ENCODE results near the gene MPDZ. TPM values are rescaled to one million over a fixed set of nuclear protein-coding genes. Genes with fewer than 3 reads are reported as not detected.

The MPDZ gene
- total and polyA plus RNA-seq, 4 donors = 19.3 to 113 (median 62.8) TPM

DNA sequence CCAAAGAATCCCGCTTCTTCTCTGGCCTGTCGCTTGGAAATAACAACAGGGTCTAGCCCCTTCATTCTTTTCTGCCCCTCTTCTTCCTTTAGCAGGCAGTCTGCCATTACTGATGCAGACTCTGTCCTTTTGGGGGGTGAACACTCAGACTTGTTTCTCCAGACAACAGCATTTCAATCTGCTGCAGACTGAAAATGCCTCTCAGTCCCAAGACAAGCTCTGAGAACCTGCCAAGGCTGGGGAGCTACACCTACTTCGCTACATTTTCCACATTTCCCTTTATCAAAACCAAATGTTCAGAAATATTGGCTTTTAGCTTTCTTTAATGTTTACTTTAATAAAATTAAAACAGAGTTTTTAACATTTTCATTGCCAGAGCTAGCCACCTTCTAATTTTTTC is 152.4 kb downstream of the MPDZ start:
- no peaks in the 10 kb centered on the region for H3K27me3 ChIP-seq (ENCODE audit: control insufficient read depth in 1 of 2, insufficient read depth in 2 of 2, low read length in 1 of 2)
- no peaks in the 10 kb centered on the region for H3K9me3 ChIP-seq (ENCODE audit: control insufficient read depth, low read length)
- WGBS, 2 donors = 50 to 58% methylated on average over 3 of the region's 3 CpGs
- no peak overlapping the region for H3K4me3 ChIP-seq (ENCODE audit: low read length in 2 of 2)
- no peak for ATAC-seq (ENCODE audit: low FRiP score)
- H3K4me1 ChIP-seq (ENCODE audit: control insufficient read depth in 1 of 2, insufficient read depth in 2 of 2, low read length in 2 of 2) = peaks cover 0 to 1% of the 10 kb centered on the region in 2 donors
- H3K36me3 ChIP-seq (ENCODE audit: control insufficient read depth in 1 of 2, insufficient read depth in 2 of 2, low read length in 1 of 2) = peaks cover 0 to 12% of the 10 kb centered on the region in 2 donors
- no peak for DNase-seq
- intact Hi-C loops (cut with DNase I) = no loop called here
- H3K27ac ChIP-seq (ENCODE audit: low read depth in 1 of 2, low read length in 2 of 2) = no peak overlapping the region

DNA sequence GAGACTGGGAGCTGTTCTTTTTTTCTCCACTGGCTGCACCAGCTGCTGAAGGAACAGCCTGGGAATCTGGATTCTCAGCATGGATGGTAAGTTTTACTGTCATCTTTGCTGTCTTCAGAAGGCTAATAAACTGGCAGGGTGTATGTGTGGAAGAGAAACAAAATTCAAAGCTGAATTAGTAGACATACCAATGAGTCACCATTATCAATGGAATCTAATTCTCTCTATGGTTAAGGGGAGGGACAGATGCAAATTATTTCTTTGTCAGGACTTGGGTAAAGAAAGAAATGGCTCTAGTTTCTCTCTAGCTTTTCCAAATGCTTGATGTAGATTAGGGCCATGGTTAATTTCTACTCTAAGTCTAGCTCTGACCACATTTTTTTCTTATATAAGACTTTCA is 154.2 kb downstream of the MPDZ start:
- DNase-seq (no peak), ATAC-seq (ENCODE audit: low FRiP score) (no peak)
- Histone ChIP-seq H3K27me3 (ENCODE audit: control insufficient read depth in 1 of 2, insufficient read depth in 2 of 2, low read length in 1 of 2) (peaks cover 0 to 1% of the 10 kb centered on the region in 2 donors), H3K4me3 (ENCODE audit: low read length in 2 of 2) (no peak overlapping the region), H3K36me3 (ENCODE audit: control insufficient read depth in 1 of 2, insufficient read depth in 2 of 2, low read length in 1 of 2) (peaks cover 2 to 15% of the 10 kb centered on the region in 2 donors), H3K9me3 (ENCODE audit: control insufficient read depth, low read length) (no peaks in the 10 kb centered on the region), H3K27ac (ENCODE audit: low read depth in 1 of 2, low read length in 2 of 2) (no peak overlapping the region), H3K4me1 (ENCODE audit: control insufficient read depth in 1 of 2, insufficient read depth in 2 of 2, low read length in 2 of 2) (peaks cover 0 to 1% of the 10 kb centered on the region in 2 donors)
- intact Hi-C loops (cut with DNase I) = no loop called here

GRCh38 chr9:13122756-13123369 is 156.6 kb downstream of the MPDZ start:
- ATAC-seq (ENCODE audit: low FRiP score) = no peak
- intact Hi-C loops (cut with DNase I) = no loop called here

GRCh38 chr9:13118313-13118712 is 161.2 kb downstream of the MPDZ start:
- intact Hi-C loops (cut with DNase I) = no loop called here
- no peaks in the 10 kb centered on the region for H3K9me3 ChIP-seq (ENCODE audit: control insufficient read depth, low read length)
- no peaks in the 10 kb centered on the region for H3K4me1 ChIP-seq (ENCODE audit: control insufficient read depth in 1 of 2, insufficient read depth in 2 of 2, low read length in 2 of 2)
- H3K27ac ChIP-seq (ENCODE audit: low read depth in 1 of 2, low read length in 2 of 2) = no peak overlapping the region
- 91 to 93% methylated on average over 2 of the region's 2 CpGs for WGBS, 2 donors
- DNase-seq (no peak), ATAC-seq (ENCODE audit: low FRiP score) (no peak)
- peaks cover 0 to 1% of the 10 kb centered on the region in 2 donors for H3K27me3 ChIP-seq (ENCODE audit: control insufficient read depth in 1 of 2, insufficient read depth in 2 of 2, low read length in 1 of 2)
- H3K4me3 ChIP-seq (ENCODE audit: low read length in 2 of 2) = no peak overlapping the region
- H3K36me3 ChIP-seq (ENCODE audit: control insufficient read depth in 1 of 2, insufficient read depth in 2 of 2, low read length in 1 of 2) = peaks cover 2 to 7% of the 10 kb centered on the region in 2 donors

More at GRCh38 chr9:13122756-13123369, 156.6 kb downstream of the MPDZ start:
- Histone ChIP-seq H3K27me3 (ENCODE audit: control insufficient read depth in 1 of 2, insufficient read depth in 2 of 2, low read length in 1 of 2) (peaks cover 0 to 1% of the 10 kb centered on the region in 2 donors), H3K4me1 (ENCODE audit: control insufficient read depth in 1 of 2, insufficient read depth in 2 of 2, low read length in 2 of 2) (peaks cover 0 to 1% of the 10 kb centered on the region in 2 donors), H3K9me3 (ENCODE audit: control insufficient read depth, low read length) (no peaks in the 10 kb centered on the region), H3K4me3 (ENCODE audit: low read length in 2 of 2) (no peak overlapping the region), H3K27ac (ENCODE audit: low read depth in 1 of 2, low read length in 2 of 2) (no peak overlapping the region), H3K36me3 (ENCODE audit: control insufficient read depth in 1 of 2, insufficient read depth in 2 of 2, low read length in 1 of 2) (peaks cover 2 to 12% of the 10 kb centered on the region in 2 donors)
- DNase-seq = no peak
- 94 to 95% methylated on average over 9 of the region's 9 CpGs for WGBS, 2 donors

DNA sequence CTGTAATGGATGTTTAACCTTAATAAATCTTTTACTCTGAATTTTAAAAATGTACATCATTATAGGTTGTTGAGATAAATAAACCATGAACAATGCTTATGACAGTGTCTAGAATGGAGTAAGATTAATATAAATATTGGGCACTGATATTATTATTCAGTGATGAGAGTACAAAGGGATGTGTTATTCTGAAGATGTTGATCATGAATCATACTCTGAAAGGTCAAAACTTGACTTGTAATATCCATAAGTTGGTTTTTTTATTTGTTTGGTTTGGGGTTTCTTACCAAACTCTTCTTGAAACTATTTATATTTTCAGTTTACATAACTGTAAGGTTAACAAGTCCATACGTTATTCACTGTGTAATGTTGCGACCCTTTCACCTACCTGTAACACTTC is 163.2 kb downstream of the MPDZ start:
- H3K4me1 ChIP-seq (ENCODE audit: control insufficient read depth in 1 of 2, insufficient read depth in 2 of 2, low read length in 2 of 2) = no peaks in the 10 kb centered on the region
- no peak overlapping the region for H3K4me3 ChIP-seq (ENCODE audit: low read length in 2 of 2)
- H3K9me3 ChIP-seq (ENCODE audit: control insufficient read depth, low read length) = no peaks in the 10 kb centered on the region
- no peaks in the 10 kb centered on the region for H3K27me3 ChIP-seq (ENCODE audit: control insufficient read depth in 1 of 2, insufficient read depth in 2 of 2, low read length in 1 of 2)
- intact Hi-C loops (cut with DNase I) = no loop called here
- no peak for DNase-seq
- WGBS, 2 donors = 88 to 90% methylated on average over 2 of the region's 2 CpGs
- H3K36me3 ChIP-seq (ENCODE audit: control insufficient read depth in 1 of 2, insufficient read depth in 2 of 2, low read length in 1 of 2) = no peaks in the 10 kb centered on the region
- no peak for ATAC-seq (ENCODE audit: low FRiP score)
- no peak overlapping the region for H3K27ac ChIP-seq (ENCODE audit: low read depth in 1 of 2, low read length in 2 of 2)

GRCh38 chr9:13113751-13114150 is 165.7 kb downstream of the MPDZ start:
- H3K36me3 ChIP-seq (ENCODE audit: control insufficient read depth in 1 of 2, insufficient read depth in 2 of 2, low read length in 1 of 2) = peaks cover 0 to 3% of the 10 kb centered on the region in 2 donors
- ATAC-seq (ENCODE audit: low FRiP score) = no peak
- no peak for DNase-seq
- H3K4me3 ChIP-seq (ENCODE audit: low read length in 2 of 2) = no peak overlapping the region
- H3K27me3 ChIP-seq (ENCODE audit: control insufficient read depth in 1 of 2, insufficient read depth in 2 of 2, low read length in 1 of 2) = no peaks in the 10 kb centered on the region
- 30 to 46% methylated on average over 1 of the region's 1 CpG for WGBS, 2 donors
- no peaks in the 10 kb centered on the region for H3K4me1 ChIP-seq (ENCODE audit: control insufficient read depth in 1 of 2, insufficient read depth in 2 of 2, low read length in 2 of 2)
- no peak overlapping the region for H3K27ac ChIP-seq (ENCODE audit: low read depth in 1 of 2, low read length in 2 of 2)
- H3K9me3 ChIP-seq (ENCODE audit: control insufficient read depth, low read length) = no peaks in the 10 kb centered on the region
- intact Hi-C loops (cut with DNase I) = no loop called here

DNA sequence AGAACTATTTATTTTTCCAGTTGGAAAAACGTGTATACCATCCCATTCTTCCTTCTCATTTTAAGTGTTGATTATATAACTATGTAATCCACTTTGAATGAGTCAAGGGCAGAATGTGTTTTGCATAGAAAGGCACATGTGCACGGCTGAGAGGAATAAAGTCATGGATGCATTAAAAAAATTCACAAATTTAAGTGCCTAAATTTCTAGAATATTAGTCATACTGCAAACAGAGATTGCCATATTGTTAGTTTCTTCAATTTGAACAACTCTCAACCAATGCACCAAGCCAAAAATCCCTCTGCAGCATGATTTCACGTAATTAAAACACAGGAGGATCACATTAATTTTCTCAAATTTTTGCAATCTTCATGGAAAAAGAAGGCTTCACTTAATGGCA is 166.3 kb downstream of the MPDZ start:
- intact Hi-C loops (cut with DNase I) = no loop called here
- no peak overlapping the region for H3K4me3 ChIP-seq (ENCODE audit: low read length in 2 of 2)
- no peaks in the 10 kb centered on the region for H3K27me3 ChIP-seq (ENCODE audit: control insufficient read depth in 1 of 2, insufficient read depth in 2 of 2, low read length in 1 of 2)
- H3K36me3 ChIP-seq (ENCODE audit: control insufficient read depth in 1 of 2, insufficient read depth in 2 of 2, low read length in 1 of 2) = peaks cover 0 to 3% of the 10 kb centered on the region in 2 donors
- no peaks in the 10 kb centered on the region for H3K9me3 ChIP-seq (ENCODE audit: control insufficient read depth, low read length)
- no peak overlapping the region for H3K27ac ChIP-seq (ENCODE audit: low read depth in 1 of 2, low read length in 2 of 2)
- ATAC-seq (ENCODE audit: low FRiP score) (no peak), DNase-seq (no peak)
- 34 to 45% methylated on average over 3 of the region's 3 CpGs for WGBS, 2 donors
- no peaks in the 10 kb centered on the region for H3K4me1 ChIP-seq (ENCODE audit: control insufficient read depth in 1 of 2, insufficient read depth in 2 of 2, low read length in 2 of 2)

GRCh38 chr9:13111778-13112177 is 167.7 kb downstream of the MPDZ start:
- Histone ChIP-seq H3K4me1 (ENCODE audit: control insufficient read depth in 1 of 2, insufficient read depth in 2 of 2, low read length in 2 of 2) (no peaks in the 10 kb centered on the region), H3K27me3 (ENCODE audit: control insufficient read depth in 1 of 2, insufficient read depth in 2 of 2, low read length in 1 of 2) (no peaks in the 10 kb centered on the region), H3K9me3 (ENCODE audit: control insufficient read depth, low read length) (no peaks in the 10 kb centered on the region), H3K27ac (ENCODE audit: low read depth in 1 of 2, low read length in 2 of 2) (no peak overlapping the region), H3K36me3 (ENCODE audit: control insufficient read depth in 1 of 2, insufficient read depth in 2 of 2, low read length in 1 of 2) (peaks cover 3% of the 10 kb centered on the region in 2 donors), H3K4me3 (ENCODE audit: low read length in 2 of 2) (no peak overlapping the region)
- intact Hi-C loops (cut with DNase I) = no loop called here
- 65 to 72% methylated on average over 2 of the region's 2 CpGs for WGBS, 2 donors
- DNase-seq (no peak), ATAC-seq (ENCODE audit: low FRiP score) (no peak)

DNA sequence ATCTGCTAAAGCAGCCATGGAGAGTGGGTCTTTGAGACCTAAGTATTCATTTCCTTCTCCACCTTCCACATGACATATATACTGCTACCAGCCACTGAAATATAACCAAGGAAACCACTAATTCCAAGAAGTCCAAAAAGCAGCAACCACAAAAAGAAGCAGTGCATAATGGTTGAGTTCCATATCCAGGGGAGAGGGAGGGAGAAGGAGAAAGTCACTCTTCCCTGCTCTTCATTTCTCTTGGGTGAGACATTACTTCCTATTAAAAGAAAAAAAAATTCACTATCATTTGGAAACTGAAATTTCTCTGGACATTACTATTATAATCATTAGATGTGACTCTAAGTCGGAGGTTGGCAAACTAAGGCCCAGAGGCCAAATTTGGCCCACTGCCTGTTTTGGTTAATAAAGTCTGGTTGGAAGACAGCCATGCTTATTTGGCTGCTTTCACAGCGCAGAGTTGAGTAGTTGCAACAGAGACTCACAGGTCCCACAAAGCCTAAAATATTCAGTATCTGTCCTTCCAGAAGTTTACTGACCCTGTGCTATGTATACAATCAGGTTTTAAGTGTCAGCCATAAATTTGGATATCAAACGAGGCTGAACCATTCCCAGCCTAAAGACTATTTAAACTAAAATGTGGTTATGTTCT is 168.6 kb downstream of the MPDZ start:
- H3K27me3 ChIP-seq (ENCODE audit: control insufficient read depth in 1 of 2, insufficient read depth in 2 of 2, low read length in 1 of 2) = no peaks in the 10 kb centered on the region
- ATAC-seq (ENCODE audit: low FRiP score) (peak; percentile 59), DNase-seq (peak in 1 of 2 donors; percentile 62)
- no peak overlapping the region for H3K27ac ChIP-seq (ENCODE audit: low read depth in 1 of 2, low read length in 2 of 2)
- H3K4me1 ChIP-seq (ENCODE audit: control insufficient read depth in 1 of 2, insufficient read depth in 2 of 2, low read length in 2 of 2) = no peaks in the 10 kb centered on the region
- WGBS, 2 donors = 1 to 4% methylated on average over 3 of the region's 3 CpGs
- intact Hi-C loops (cut with DNase I) = no loop called here
- no peaks in the 10 kb centered on the region for H3K9me3 ChIP-seq (ENCODE audit: control insufficient read depth, low read length)
- no peak overlapping the region for H3K4me3 ChIP-seq (ENCODE audit: low read length in 2 of 2)
- peaks cover 3 to 4% of the 10 kb centered on the region in 2 donors for H3K36me3 ChIP-seq (ENCODE audit: control insufficient read depth in 1 of 2, insufficient read depth in 2 of 2, low read length in 1 of 2)

Measured in aorta (tissue), 5 donors.